K562 (cell line): Measurements from ENCODE around the gene TBC1D1. TPM values are rescaled to one million over a fixed set of nuclear protein-coding genes. Genes with fewer than 3 reads are reported as not detected.

Experiments used
- ATAC-seq: fragments of 200-7000 bp; cut with Tn5 transposase; 3 replicates; pipeline ENCODE4 v1.9.1; 2020; ENCODE audit warnings: moderate library complexity
- BruUV-seq: library from RNA; stranded (reverse); fragments of 400-500 nt; replicated peaks from 2 replicates; lab custom pipeline; 2021; lab: Mats Ljungman, UMichigan
- CTCF ChIA-PET: fragments of 300-600 bp; formaldehyde crosslinking; extraction: SDS; loops from one replicate; lab custom pipeline; 2021; ENCODE audit warnings: low intra/inter-chr PET ratio; lab: Yijun Ruan, JAX
- POLR2A ChIA-PET: fragments of 300-600, 350-650 bp; sonication (Branson Sonifier 250); formaldehyde crosslinking; extraction: SDS; loops from one replicate; lab custom pipeline; 2021; ENCODE audit warnings: antibody characterized with exemption, inconsistent platforms; lab: Yijun Ruan, JAX
- DNase-seq, 4 experiments: peaks; one replicate each; pipeline versions ENCODE4 v3.0.0 to v3.0.0-alpha.2; 2011 to 2018; ENCODE audit warnings: low spot score in 3 of 4, mixed read lengths in 3 of 4; ENCODE audit errors: extremely low read depth in 1 of 4
- FAIRE-seq: peaks from 2 replicates; lab custom pipeline; 2011; peaks lifted over from hg19 to GRCh38; lab: Jason Lieb, UNC
- H2AFZ ChIP-seq: 2 replicates; pipeline ENCODE4 v1.6.0; 2011; ENCODE audit warnings: low read depth, low read length, control low read depth, inconsistent platforms
- H3K27ac ChIP-seq: fragments of 200-600 bp; 3 replicates; pipeline ENCODE4 v1.8.0; 2011; ENCODE audit warnings: low read depth, mild to moderate bottlenecking, control low read depth, inconsistent platforms, low read length, moderate library complexity, mixed read lengths; ENCODE audit errors: extremely low read depth
- H3K27me3 ChIP-seq, 2 experiments: fragments of 300-600 bp in 1 of 2; 2 replicates in 1 of 2; 3 replicates in 1 of 2; pipeline versions ENCODE4 v1.6.0 to v1.8.0; 2011; ENCODE audit warnings: inconsistent platforms in 2 of 2, low read length in 2 of 2, mild to moderate bottlenecking in 1 of 2, mixed read lengths in 1 of 2, moderate library complexity in 1 of 2; ENCODE audit not compliant: control insufficient read depth in 2 of 2, insufficient read depth in 2 of 2
- H3K36me3 ChIP-seq: fragments of 300-600 bp; 3 replicates; pipeline ENCODE4 v1.8.0; 2011; ENCODE audit warnings: mild to moderate bottlenecking, low read length, inconsistent platforms; ENCODE audit not compliant: control insufficient read depth, insufficient read depth
- H3K4me1 ChIP-seq, 2 experiments: fragments of 200-600 bp in 1 of 2; replicated peaks in 1 of 2; 2 replicates in 1 of 2; 3 replicates in 1 of 2; pipeline versions ENCODE4 v1.5.1 to v1.8.0; 2011; ENCODE audit warnings: inconsistent platforms in 2 of 2, low read length in 2 of 2, mild to moderate bottlenecking in 1 of 2, mixed read lengths in 1 of 2, moderate library complexity in 1 of 2; ENCODE audit not compliant: control insufficient read depth in 2 of 2, insufficient read depth in 2 of 2
- H3K4me2 ChIP-seq: 2 replicates; pipeline ENCODE4 v1.6.1; 2011; ENCODE audit warnings: low read length, control low read depth, inconsistent platforms, mixed read lengths; ENCODE audit not compliant: insufficient read depth
- H3K4me3 ChIP-seq: fragments of 200-600 bp; sonication (generic), shearing (Covaris generic); 2 replicates; pipeline ENCODE4 v1.5.1; 2016; ENCODE audit warnings: control low read depth, inconsistent platforms
- H3K79me2 ChIP-seq: fragments of 200-600 bp; 3 replicates; pipeline ENCODE4 v1.8.0; 2011; ENCODE audit warnings: low read length, inconsistent platforms; ENCODE audit not compliant: control insufficient read depth, insufficient read depth
- H3K9ac ChIP-seq, 2 experiments: 2 replicates each; pipeline versions ENCODE4 v1.6.0 to v1.6.1; 2011; ENCODE audit warnings: low read depth in 2 of 2, low read length in 2 of 2, control low read depth in 1 of 2, inconsistent platforms in 1 of 2, mild to moderate bottlenecking in 1 of 2, mixed read lengths in 1 of 2; ENCODE audit not compliant: insufficient read depth in 1 of 2
- H3K9me1 ChIP-seq: one replicate; pipeline ENCODE4 v1.6.0; 2011; ENCODE audit warnings: inconsistent platforms, mild to moderate bottlenecking, low read length, moderate library complexity; ENCODE audit not compliant: control insufficient read depth, insufficient read depth
- H3K9me3 ChIP-seq: replicated peaks from 2 replicates; pipeline ENCODE4 v1.5.1; 2011; ENCODE audit warnings: low read depth, low read length, inconsistent platforms; ENCODE audit not compliant: control insufficient read depth, insufficient read depth
- H4K20me1 ChIP-seq: replicated peaks from 2 replicates; pipeline ENCODE4 v1.6.1; 2011; ENCODE audit warnings: low read length, inconsistent platforms, mixed read lengths; ENCODE audit not compliant: control insufficient read depth, insufficient read depth
- DDX20 ChIP-seq: fragments of 450-650 bp; IDR thresholded peaks from 2 replicates; pipeline ENCODE4 v1.6.1; 2016; ENCODE audit warnings: missing genetic modification characterization, low read depth, mild to moderate bottlenecking, missing compliant biosample characterization, moderate library complexity
- HDAC1 ChIP-seq, 2 experiments: fragments of 450-650 bp; IDR thresholded peaks; 2 replicates each; pipeline ENCODE4 v1.6.1; 2016 to 2017; ENCODE audit warnings: inconsistent platforms in 1 of 2, mild to moderate bottlenecking in 1 of 2, moderate library complexity in 1 of 2
- HNRNPUL1 ChIP-seq: fragments of 200-400 bp; formaldehyde crosslinking; IDR thresholded peaks from 2 replicates; pipeline ENCODE4 v1.6.1; 2017; ENCODE audit warnings: low read length
- RBFOX2 ChIP-seq: fragments of 200-400 bp; formaldehyde crosslinking; IDR thresholded peaks from 2 replicates; pipeline ENCODE4 v1.6.1; 2017; ENCODE audit warnings: low read depth, mild to moderate bottlenecking, low read length, moderate library complexity
- TAF9B ChIP-seq: fragments of 450-650 bp; IDR thresholded peaks from 2 replicates; pipeline ENCODE4 v1.6.1; 2018; ENCODE audit warnings: mild to moderate bottlenecking; ENCODE audit not compliant: partially characterized antibody
- TGIF2 ChIP-seq: sonication (generic); formaldehyde crosslinking; IDR thresholded peaks from 2 replicates; pipeline ENCODE4 v1.8.1; 2022; ENCODE audit warnings: mild to moderate bottlenecking, missing genetic modification reagents, moderate library complexity
- XRCC3 ChIP-seq: fragments of 450-650 bp; IDR thresholded peaks from 2 replicates; pipeline ENCODE4 v1.6.1; 2017; ENCODE audit warnings: mild to moderate bottlenecking, moderate library complexity
- ZFP1 ChIP-seq: fragments of 450-650 bp; formaldehyde crosslinking; IDR thresholded peaks from 2 replicates; pipeline ENCODE4 v1.4.0; 2020; ENCODE audit warnings: mild to moderate bottlenecking, mixed read lengths
- ZNF311 ChIP-seq: fragments of 250-450 bp; sonication (Bioruptor Pico); IDR thresholded peaks from 2 replicates; pipeline ENCODE4 v1.4.0; 2020; ENCODE audit warnings: mild to moderate bottlenecking, moderate library complexity
- WGBS: fragments of 100-300 bp; shearing (Covaris generic); methylation state at CpG from one replicate; pipeline ENCODE4 v1.1.6; 2016; ENCODE audit warnings: low coverage, mixed read lengths; ENCODE audit not compliant: insufficient coverage; ENCODE audit errors: missing lambda C conversion rate; 5-methylcytosine and 5-hydroxymethylcytosine counted together
- in situ Hi-C: fragments of 300-500 bp; cut with MboI; formaldehyde crosslinking; loops from 4 replicates; pipeline ENCODE4 v1.15.0; 2018; ENCODE audit warnings: inconsistent platforms, mixed read lengths
- intact Hi-C: fragments of 100-400 bp; cut with micrococcal nuclease; formaldehyde crosslinking; loops from 2 replicates; pipeline ENCODE4 v1.14.2; 2022
- polyA plus RNA-seq, 8 experiments: library from polyadenylated mRNA; depleted of rRNA in 4 of 8; stranded (reverse) in 5 of 8; unstranded in 3 of 8; fragments of >200 nt; fragmentation: Nextera tagmentation in 2 of 8; fragmentation: Illumina TruSeq in 1 of 8; extraction: Ambion mirVana in 2 of 8; extraction: Trizol in 1 of 8; gene quantifications; 2 replicates each; pipeline versions ENCODE4 v1.2.1 to v1.2.3, GENCODE V29; 2011 to 2014; ENCODE audit warnings: inconsistent platforms in 1 of 8, missing spikeins in 1 of 8
- total RNA-seq, 7 experiments: library from RNA; depleted of rRNA in 6 of 7; stranded (reverse); fragments of >200 nt in 6 of 7; fragmentation: Illumina TruSeq in 2 of 7; extraction: Trizol in 2 of 7; gene quantifications; 2 replicates each; pipeline versions ENCODE4 v1.2.1 to v1.2.3, GENCODE V29; 2011 to 2021; ENCODE audit warnings: low replicate concordance in 1 of 7
- TF ChIP-seq, protein P1 (sequence below): fragments of 250-450 bp; sonication (Bioruptor Pico); IDR thresholded peaks from 2 replicates; pipeline ENCODE4 v1.8.0; 2021; ENCODE audit warnings: mild to moderate bottlenecking, moderate library complexity

TBC1D1 gene
- total and polyA plus RNA-seq, 9 of the 15 experiments (the other 6 are each of a cell fraction or from before 2014, with no cell fraction given): 0.59 to 14.2 (median 8.8) TPM

GRCh38 chr4:38056011-38056685, 165.3 kb downstream of the TBC1D1 start:
- Histone ChIP-seq H3K4me1 (no peaks in the 10 kb centered on the region; a peak in 1 of 5 replicates), H3K4me3 (no peak overlapping the region), H2AFZ (peak overlapping the region; percentile 35; the same call in 1 of the 2 replicates), H3K9me3 (no peaks in the 10 kb centered on the region), H3K36me3 (no peaks in the 10 kb centered on the region), H3K79me2 (no peaks in the 10 kb centered on the region), H3K4me2 (no peak overlapping the region), H3K9ac (peak overlapping the region in 1 of 2 experiments; percentile 2; a peak in 1 of 4 replicates), H3K27ac (no peak overlapping the region), H3K9me1 (no peaks in the 10 kb centered on the region), H3K27me3 (peaks cover 6 to 39% of the 10 kb centered on the region in 2 experiments; a peak in 3 of 5 replicates), H4K20me1 (no peaks in the 10 kb centered on the region)
- in situ Hi-C loops (loop anchor here (25.0 kb wide), 1 partner anchor 1081 kb away; no protein-coding TSS in a partner anchor), intact Hi-C loops (no loop called here)
- TF ChIP-seq, protein P1, sequence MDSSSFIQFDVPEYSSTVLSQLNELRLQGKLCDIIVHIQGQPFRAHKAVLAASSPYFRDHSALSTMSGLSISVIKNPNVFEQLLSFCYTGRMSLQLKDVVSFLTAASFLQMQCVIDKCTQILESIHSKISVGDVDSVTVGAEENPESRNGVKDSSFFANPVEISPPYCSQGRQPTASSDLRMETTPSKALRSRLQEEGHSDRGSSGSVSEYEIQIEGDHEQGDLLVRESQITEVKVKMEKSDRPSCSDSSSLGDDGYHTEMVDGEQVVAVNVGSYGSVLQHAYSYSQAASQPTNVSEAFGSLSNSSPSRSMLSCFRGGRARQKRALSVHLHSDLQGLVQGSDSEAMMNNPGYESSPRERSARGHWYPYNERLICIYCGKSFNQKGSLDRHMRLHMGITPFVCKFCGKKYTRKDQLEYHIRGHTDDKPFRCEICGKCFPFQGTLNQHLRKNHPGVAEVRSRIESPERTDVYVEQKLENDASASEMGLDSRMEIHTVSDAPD (CRISPR knock-in tag): no peak
- TF ChIP-seq RBFOX2: no peak
- TF ChIP-seq HNRNPUL1: no peak
- no peak for TF ChIP-seq TAF9B
- no peak for TF ChIP-seq DDX20 (tag)
- TF ChIP-seq XRCC3: no peak
- no peak for TF ChIP-seq TGIF2 (CRISPR knock-in tag)
- no peak for TF ChIP-seq ZFP1 (CRISPR knock-in tag)
- TF ChIP-seq ZNF311 (CRISPR knock-in tag): no peak
- no peak for TF ChIP-seq HDAC1 (IDR thresholded peaks at IDR 0.05)
- ChIA-PET CTCF (no interaction called here), POLR2A (interaction anchor here (0.7 to 1.3 kb wide), 2 partner anchors 20 to 587 kb away, joined by 3 read pairs; no protein-coding TSS in a partner anchor)
- no TSS peak for BruUV-seq
- no peak for FAIRE-seq
- WGBS: 16% methylated on average over 10 of the region's 10 CpGs
- ATAC-seq: no peak
- no peak for DNase-seq
